ENCODE results near the gene FGD6. TPM values are rescaled to one million over a fixed set of nuclear protein-coding genes. Genes with fewer than 3 reads are reported as not detected.

Gene FGD6
- total RNA-seq, 1 experiment from 2014 or later, result 28.3 TPM

GRCh38 chr12:95261109-95261508 is 43.8 kb upstream of the FGD6 start:
- H3K9me3 ChIP-seq (ENCODE audit: control insufficient read depth, insufficient read depth, low read depth, low read length), result no peaks in the 10 kb centered on the region
- no peak overlapping the region for H3K4me3 ChIP-seq (ENCODE audit: low read depth in 2 of 2, low read length in 2 of 2)
- BruUV-seq (replicated peaks), result no TSS peak
- H3K27ac ChIP-seq (ENCODE audit: low read length), result no peak overlapping the region
- no peak for TF ChIP-seq TCF7L2 (IDR thresholded peaks at IDR 0.05; ENCODE audit: low read depth, low read length)
- no peak for TF ChIP-seq REST (IDR thresholded peaks at IDR 0.05; ENCODE audit: insufficient read depth in 1 of 2, low read depth in 2 of 2, low read length in 1 of 2)
- no peak for TF ChIP-seq SIN3A (IDR thresholded peaks at IDR 0.05; ENCODE audit: borderline replicate concordance, insufficient read depth, low read depth, low read length)
- no peak for TF ChIP-seq POLR2AphosphoS5 (IDR thresholded peaks at IDR 0.05; ENCODE audit: low read depth, low read length)
- TF ChIP-seq CTCF (IDR thresholded peaks at IDR 0.05), result no peak
- H3K4me1 ChIP-seq (ENCODE audit: control insufficient read depth, insufficient read depth, low read length), result no peaks in the 10 kb centered on the region
- ChIA-PET POLR2A (no interaction called here), CTCF (no interaction called here)
- intact Hi-C loops (cut with micrococcal nuclease; ENCODE audit: unreplicated experiment) (no loop called here), in situ Hi-C loops (cut with HindIII; ENCODE audit: low pct_unique_long_range_greater_than_20kb, low sequenced_read_pairs) (no loop called here)
- no peaks in the 10 kb centered on the region for H3K27me3 ChIP-seq (ENCODE audit: control insufficient read depth, insufficient read depth, low read length)
- ATAC-seq (no peak), DNase-seq (ENCODE audit: low read depth, low spot score) (no peak)
- peaks cover 28% of the 10 kb centered on the region for H3K36me3 ChIP-seq (ENCODE audit: control insufficient read depth, insufficient read depth, low read length)

GRCh38 chr12:95259368-95259767 is 42.1 kb upstream of the FGD6 start:
- intact Hi-C loops (cut with micrococcal nuclease; ENCODE audit: unreplicated experiment), result no loop called here
- ChIA-PET CTCF (no interaction called here), POLR2A (no interaction called here)
- H3K27ac ChIP-seq (ENCODE audit: low read length), result no peak overlapping the region
- H3K4me3 ChIP-seq (ENCODE audit: low read depth in 2 of 2, low read length in 2 of 2), result no peak overlapping the region
- no TSS peak for BruUV-seq (replicated peaks)
- H3K27me3 ChIP-seq (ENCODE audit: control insufficient read depth, insufficient read depth, low read length), result no peaks in the 10 kb centered on the region
- no peak for DNase-seq (ENCODE audit: low read depth, low spot score)
- TF ChIP-seq TCF7L2 (IDR thresholded peaks at IDR 0.05; ENCODE audit: low read depth, low read length) (no peak), CTCF (IDR thresholded peaks at IDR 0.05) (no peak), REST (IDR thresholded peaks at IDR 0.05; ENCODE audit: insufficient read depth in 1 of 2, low read depth in 2 of 2, low read length in 1 of 2) (no peak), SIN3A (IDR thresholded peaks at IDR 0.05; ENCODE audit: borderline replicate concordance, insufficient read depth, low read depth, low read length) (no peak), POLR2AphosphoS5 (IDR thresholded peaks at IDR 0.05; ENCODE audit: low read depth, low read length) (no peak)
- in situ Hi-C loops (cut with HindIII; ENCODE audit: low pct_unique_long_range_greater_than_20kb, low sequenced_read_pairs), result no loop called here
- no peak for ATAC-seq
- no peaks in the 10 kb centered on the region for H3K9me3 ChIP-seq (ENCODE audit: control insufficient read depth, insufficient read depth, low read depth, low read length)
- peaks cover 28% of the 10 kb centered on the region for H3K36me3 ChIP-seq (ENCODE audit: control insufficient read depth, insufficient read depth, low read length)
- H3K4me1 ChIP-seq (ENCODE audit: control insufficient read depth, insufficient read depth, low read length), result no peaks in the 10 kb centered on the region

All from Panc1 (cell line).